IMR-90 (cell line): Measurements from ENCODE around the gene IQSEC3. TPM values are rescaled to one million over a fixed set of nuclear protein-coding genes. Genes with fewer than 3 reads are reported as not detected.
"Not testable (repeated sequence)": the region's sequence is repeated elsewhere in the genome, so short reads cannot be mapped to it uniquely, and the experiment has no call there.

Experiments used
- ATAC-seq: fragments of 200-7000 bp; cut with Tn5 transposase; 2 replicates; pipeline ENCODE4 v1.9.1; 2020; ENCODE audit warnings: low read depth, mild to moderate bottlenecking, moderate library complexity
- BruUV-seq: library from RNA; stranded (reverse); fragments of 400-500 nt; replicated peaks from 2 replicates; lab custom pipeline; 2021; lab: Mats Ljungman, UMichigan
- CTCF ChIA-PET: fragments of 300-600 bp; formaldehyde crosslinking; extraction: SDS; loops from one replicate; lab custom pipeline; 2021; ENCODE audit warnings: antibody characterized with exemption; lab: Yijun Ruan, JAX
- POLR2A ChIA-PET: fragments of 300-600 bp; sonication (Branson Sonifier 250); formaldehyde crosslinking; loops from one replicate; lab custom pipeline; 2022; ENCODE audit warnings: antibody characterized with exemption; ENCODE audit not compliant: unreplicated experiment; lab: Charles Lee
- DNase-seq: peaks from one replicate; pipeline ENCODE4 v3.0.0; 2013
- H2AFZ ChIP-seq: replicated peaks from 2 replicates; pipeline ENCODE3; 2013; ENCODE audit warnings: low read length, mild to moderate bottlenecking; ENCODE audit not compliant: poor library complexity
- H2AK5ac ChIP-seq: 2 replicates; pipeline ENCODE4 v1.6.1; 2013; ENCODE audit warnings: low read depth, low read length, inconsistent platforms
- H2AK9ac ChIP-seq: replicated peaks from 2 replicates; pipeline ENCODE3; 2013; ENCODE audit warnings: mild to moderate bottlenecking, low read depth, low read length, moderate library complexity; ENCODE audit not compliant: poor library complexity
- H2BK120ac ChIP-seq: 2 replicates; pipeline ENCODE4 v1.6.1; 2013; ENCODE audit warnings: low read depth, low read length, inconsistent platforms
- H2BK15ac ChIP-seq: 3 replicates; pipeline ENCODE4 v1.6.1; 2013; ENCODE audit warnings: low read depth, low read length, inconsistent platforms
- H2BK20ac ChIP-seq: 2 replicates; pipeline ENCODE4 v1.6.1; 2013; ENCODE audit warnings: low read depth, mild to moderate bottlenecking, inconsistent platforms, low read length, moderate library complexity
- H2BK5ac ChIP-seq: 2 replicates; pipeline ENCODE4 v1.6.1; 2013; ENCODE audit warnings: mild to moderate bottlenecking, low read depth, low read length, inconsistent platforms; ENCODE audit not compliant: poor library complexity, severe bottlenecking
- H3K14ac ChIP-seq: replicated peaks from 2 replicates; pipeline ENCODE4 v1.6.1; 2013; ENCODE audit warnings: low read depth, low read length, inconsistent platforms
- H3K18ac ChIP-seq: 2 replicates; pipeline ENCODE4 v1.6.1; 2013; ENCODE audit warnings: low read depth, low read length, control low read depth
- H3K23ac ChIP-seq: 2 replicates; pipeline ENCODE4 v1.6.1; 2013; ENCODE audit warnings: low read depth, low read length, inconsistent platforms
- H3K27ac ChIP-seq: 2 replicates; pipeline ENCODE4 v1.5.1; 2013; ENCODE audit warnings: mild to moderate bottlenecking, control low read depth, low read length; ENCODE audit not compliant: insufficient read depth
- H3K27me3 ChIP-seq: 2 replicates; pipeline ENCODE4 v1.6.1; 2013; ENCODE audit warnings: low read length; ENCODE audit not compliant: control insufficient read depth, insufficient read depth
- H3K36me3 ChIP-seq: 2 replicates; pipeline ENCODE4 v1.6.1; 2013; ENCODE audit warnings: low read length, mixed read lengths; ENCODE audit not compliant: control insufficient read depth, insufficient read depth
- H3K4ac ChIP-seq: 2 replicates; pipeline ENCODE4 v1.6.1; 2013; ENCODE audit warnings: low read depth, low read length, inconsistent platforms
- H3K4me1 ChIP-seq: 2 replicates; pipeline ENCODE4 v1.6.1; 2013; ENCODE audit warnings: low read length, mixed read lengths; ENCODE audit not compliant: control insufficient read depth, insufficient read depth
- H3K4me2 ChIP-seq: 2 replicates; pipeline ENCODE4 v1.6.1; 2013; ENCODE audit warnings: low read depth, mild to moderate bottlenecking, control low read depth, low read length, moderate library complexity
- H3K4me3 ChIP-seq: 2 replicates; pipeline ENCODE4 v1.5.1; 2013; ENCODE audit warnings: low read depth, mild to moderate bottlenecking, control low read depth, low read length, moderate library complexity; ENCODE audit not compliant: insufficient read depth
- H3K56ac ChIP-seq: 2 replicates; pipeline ENCODE4 v1.6.1; 2013; ENCODE audit warnings: low read length, inconsistent platforms; ENCODE audit not compliant: insufficient read depth; ENCODE audit errors: extremely low read depth
- H3K79me1 ChIP-seq, 2 experiments: 2 replicates each; pipeline ENCODE4 v1.6.1; 2013; ENCODE audit warnings: low read length in 2 of 2, inconsistent platforms in 1 of 2, low read depth in 1 of 2
- H3K9ac ChIP-seq: 2 replicates; pipeline ENCODE4 v1.6.1; 2013; ENCODE audit warnings: low read depth, low read length, control low read depth
- H3K9me1 ChIP-seq: 2 replicates; pipeline ENCODE4 v1.6.1; 2013; ENCODE audit warnings: low read length, inconsistent platforms; ENCODE audit not compliant: insufficient read depth
- H3K9me3 ChIP-seq: 2 replicates; pipeline ENCODE4 v1.6.1; 2013; ENCODE audit warnings: low read length; ENCODE audit not compliant: control insufficient read depth, insufficient read depth
- H4K20me1 ChIP-seq: 2 replicates; pipeline ENCODE4 v1.6.1; 2013; ENCODE audit warnings: low read length, inconsistent platforms; ENCODE audit not compliant: insufficient read depth
- H4K5ac ChIP-seq: 2 replicates; pipeline ENCODE4 v1.6.1; 2013; ENCODE audit warnings: mild to moderate bottlenecking, low read depth, low read length, control low read depth
- H4K8ac ChIP-seq, 2 experiments: 2 replicates each; pipeline ENCODE4 v1.6.1; 2013; ENCODE audit warnings: low read depth in 2 of 2, low read length in 2 of 2, control low read depth in 1 of 2, inconsistent platforms in 1 of 2
- H4K91ac ChIP-seq: 2 replicates; pipeline ENCODE4 v1.6.1; 2013; ENCODE audit warnings: low read depth, low read length, inconsistent platforms; ENCODE audit not compliant: insufficient read depth
- whole genome bisulfite sequencing, 2 experiments: methylation state at CpG; one replicate each; pipeline versions ENCODE4 v1.1.5 to v1.1.7; 2013; ENCODE audit warnings: missing lambda C conversion rate in 2 of 2; ENCODE audit not compliant: insufficient read length in 1 of 2; ENCODE audit errors: extremely low coverage in 2 of 2; 5-methylcytosine and 5-hydroxymethylcytosine counted together
- dilution Hi-C: fragments of 300-500 bp; cut with HindIII; formaldehyde crosslinking; loops from one replicate; pipeline ENCODE4 v1.14.3; 2018; ENCODE audit warnings: low sequenced_read_pairs; ENCODE audit not compliant: unreplicated experiment
- in situ Hi-C: fragments of 300-500 bp; cut with MboI; formaldehyde crosslinking; loops from 3 replicates; pipeline ENCODE4 v1.14.3; 2019; ENCODE audit warnings: low sequenced_read_pairs, inconsistent platforms, mixed read lengths
- intact Hi-C: fragments of 100-400 bp; cut with micrococcal nuclease; formaldehyde crosslinking; loops from 2 replicates; pipeline ENCODE4 v1.10.0; 2022
- polyA plus RNA-seq, 3 experiments: library from polyadenylated mRNA; depleted of rRNA; stranded (reverse); fragments of >200 nt; gene quantifications; 2 replicates each; pipeline ENCODE4 v1.2.3, GENCODE V29; 2012; ENCODE audit warnings: low replicate concordance in 1 of 3
- total RNA-seq: library from RNA; depleted of rRNA; stranded (reverse); fragments of >200 nt; gene quantifications from 2 replicates; pipeline ENCODE4 v1.2.3, GENCODE V29; 2012

IQSEC3 gene
- total and polyA plus RNA-seq, 2 of the 4 experiments (the other 2 are of a cell fraction): 0.10 TPM; not detected in 1

- H3K18ac ChIP-seq, H2AK5ac ChIP-seq, H4K91ac ChIP-seq, H4K5ac ChIP-seq, H2BK5ac ChIP-seq, H3K4ac ChIP-seq, H3K27ac ChIP-seq, H4K20me1 ChIP-seq, H3K9me3 ChIP-seq, H3K79me1 ChIP-seq, H3K14ac ChIP-seq, H3K9me1 ChIP-seq, DNase-seq, H3K36me3 ChIP-seq, H2BK15ac ChIP-seq, H3K56ac ChIP-seq, H2AFZ ChIP-seq, H3K23ac ChIP-seq, H2AK9ac ChIP-seq, H2BK20ac ChIP-seq, H3K9ac ChIP-seq, CTCF ChIA-PET, BruUV-seq, in situ Hi-C loops, H3K4me1 ChIP-seq, dilution Hi-C loops, H2BK120ac ChIP-seq, intact Hi-C loops, H4K8ac ChIP-seq, POLR2A ChIA-PET: not testable (repeated sequence)
- 0% methylated on average over 11 of the region's 82 CpGs; no CpG with 5 or more reads in 1 of the 2 experiments for WGBS, 2 experiments
- Histone ChIP-seq H3K4me2 (peak overlapping the region; percentile 31), H3K27me3 (peaks cover 35% of the 10 kb centered on the region), H3K4me3 (peak overlapping the region; percentile 40)
- ATAC-seq: peak; percentile 82
Observed at GRCh38 chr12:77769-78383, 11.3 kb downstream of the IQSEC3 start.
